ENCODE measurements around the gene TEX44. TPM values are rescaled to one million over a fixed set of nuclear protein-coding genes. Genes with fewer than 3 reads are reported as not detected.
A peak's percentile ranks its signal among the peaks of the same experiment; 100 is the strongest.

Gene TEX44
- total and polyA plus RNA-seq, 2 donors (not counting 1 experiment from before 2014, with no cell fraction given) = not detected

GRCh38 chr2:231612109-231612455 is 19.4 kb downstream of the TEX44 start:
- intact Hi-C loops (cut with micrococcal nuclease) = loop anchor here (1.0 to 5.0 kb wide), 7 partner anchors 8 to 1390 kb away; partner anchors contain the start of gene PTMA
- ATAC-seq (ENCODE audit: low read depth) = no peak
- Mint-ChIP-seq H3K27me3 (no peaks in the 10 kb centered on the region), H3K27ac (peak overlapping the region; percentile 96), H3K4me1 (peaks cover 42% of the 10 kb centered on the region), H3K9me3 (ENCODE audit: insufficient read depth) (no peaks in the 10 kb centered on the region), H3K4me3 (peak overlapping the region; percentile 86)
- Histone ChIP-seq H4K20me1 (ENCODE audit: control insufficient read depth, insufficient read depth, low read length, poor library complexity, severe bottlenecking) (no peaks in the 10 kb centered on the region), H3K9me3 (ENCODE audit: control extremely low read depth in 1 of 3, control insufficient read depth in 2 of 3, insufficient read depth in 1 of 3, low read length in 2 of 3) (no peaks in the 10 kb centered on the region), H3K36me3 (replicated peaks in 1 of 2; ENCODE audit: control extremely low read depth in 1 of 2, control insufficient read depth in 1 of 2, extremely low read depth in 1 of 2, insufficient read depth in 2 of 2, low read length in 1 of 2) (no peaks in the 10 kb centered on the region), H3K27me3 (replicated peaks in 1 of 4; ENCODE audit: control extremely low read depth in 1 of 4, control insufficient read depth in 3 of 4, insufficient read depth in 4 of 4, low read length in 3 of 4) (no peaks in the 10 kb centered on the region), H3K79me2 (ENCODE audit: control insufficient read depth, insufficient read depth, low read length) (no peaks in the 10 kb centered on the region), H3K4me1 (ENCODE audit: control insufficient read depth in 2 of 2, insufficient read depth in 2 of 2, low read length in 2 of 2) (peaks cover 21 to 34% of the 10 kb centered on the region in 2 donors), H3K27ac (ENCODE audit: low read length in 2 of 2) (peak overlapping the region; percentile 10 to 96), H2AFZ (ENCODE audit: insufficient read depth, low read depth, low read length, poor library complexity, severe bottlenecking) (peak overlapping the region; percentile 4), H3K4me2 (replicated peaks; ENCODE audit: low read depth, low read length, poor library complexity, severe bottlenecking) (peak overlapping the region; percentile 98), H3K4me3 (ENCODE audit: control extremely low read depth in 1 of 5, extremely low read depth in 1 of 5, insufficient read depth in 1 of 5, low read depth in 2 of 5, low read length in 4 of 5) (no peak overlapping the region), H3K9ac (ENCODE audit: low read length) (no peak overlapping the region)
- POLR2A ChIA-PET = interaction anchor here (0.6 to 8.3 kb wide), 9 partner anchors 7 to 148 kb away, joined by 3 to 422 read pairs (median 30); partner anchors contain the start of genes NCL and PTMA
- no peak for DNase-seq
- CTCF ChIA-PET = interaction anchor here (0.9 to 15.6 kb wide), 11 partner anchors 11 to 174 kb away, joined by 3 to 561 read pairs (median 16); partner anchors contain the start of genes COPS7B and PTMA
- TF ChIP-seq EZH2 (IDR thresholded peaks at IDR 0.05; ENCODE audit: borderline replicate concordance, insufficient read depth, low read depth, low read length, poor library complexity, severe bottlenecking) (no peak), CTCF (IDR thresholded peaks at IDR 0.05) (no peak)
- 66% methylated on average over 8 of the region's 10 CpGs for WGBS (ENCODE audit: insufficient coverage)
